ENCODE measurements around the gene NECTIN1. TPM values are rescaled to one million over a fixed set of nuclear protein-coding genes. Genes with fewer than 3 reads are reported as not detected.

NECTIN1 gene
- total RNA-seq, 2 experiments from 2014 or later: 5.8 to 14.3 TPM

DNA sequence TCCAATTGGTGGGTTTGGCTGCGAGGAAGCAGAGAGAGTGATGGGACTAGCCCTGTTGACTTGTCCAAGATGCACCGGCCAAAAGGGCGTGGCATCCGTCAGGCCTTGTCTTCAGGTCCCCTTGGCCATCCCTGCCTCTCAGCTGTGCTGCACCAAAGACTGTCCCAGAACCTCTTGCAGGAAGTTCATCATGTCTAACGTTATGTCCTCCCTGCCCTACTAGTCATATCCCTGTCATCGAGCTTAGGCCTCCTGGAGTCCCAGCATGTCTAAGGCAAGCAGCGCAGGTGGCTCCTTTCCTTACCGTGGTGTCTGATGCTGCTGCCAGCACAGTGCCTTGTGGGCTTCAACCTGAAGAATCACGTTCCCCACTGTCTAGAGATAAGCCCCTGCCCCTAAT is 51.2 kb downstream of the NECTIN1 start:
- Histone ChIP-seq H2AFZ (ENCODE audit: low read length) (no peak overlapping the region), H3K4me1 (ENCODE audit: insufficient read depth, low read length, poor library complexity, severe bottlenecking) (peaks cover 23% of the 10 kb centered on the region), H3K79me2 (ENCODE audit: insufficient read depth, low read depth, low read length) (no peaks in the 10 kb centered on the region), H3K36me3 (ENCODE audit: insufficient read depth, low read length) (no peaks in the 10 kb centered on the region), H4K20me1 (ENCODE audit: insufficient read depth, low read length) (no peaks in the 10 kb centered on the region), H3K4me3 (ENCODE audit: low read depth, low read length, poor library complexity, severe bottlenecking) (no peak overlapping the region), H3K9me2 (ENCODE audit: insufficient read depth, low read length) (no peaks in the 10 kb centered on the region), H3K4me2 (ENCODE audit: low read length) (no peak overlapping the region), H3K27ac (ENCODE audit: low read depth, low read length, poor library complexity, severe bottlenecking) (no peak overlapping the region), H3K9me3 (ENCODE audit: low read length) (no peaks in the 10 kb centered on the region)
- BruUV-seq (replicated peaks): no TSS peak
- TF ChIP-seq, protein P1, sequence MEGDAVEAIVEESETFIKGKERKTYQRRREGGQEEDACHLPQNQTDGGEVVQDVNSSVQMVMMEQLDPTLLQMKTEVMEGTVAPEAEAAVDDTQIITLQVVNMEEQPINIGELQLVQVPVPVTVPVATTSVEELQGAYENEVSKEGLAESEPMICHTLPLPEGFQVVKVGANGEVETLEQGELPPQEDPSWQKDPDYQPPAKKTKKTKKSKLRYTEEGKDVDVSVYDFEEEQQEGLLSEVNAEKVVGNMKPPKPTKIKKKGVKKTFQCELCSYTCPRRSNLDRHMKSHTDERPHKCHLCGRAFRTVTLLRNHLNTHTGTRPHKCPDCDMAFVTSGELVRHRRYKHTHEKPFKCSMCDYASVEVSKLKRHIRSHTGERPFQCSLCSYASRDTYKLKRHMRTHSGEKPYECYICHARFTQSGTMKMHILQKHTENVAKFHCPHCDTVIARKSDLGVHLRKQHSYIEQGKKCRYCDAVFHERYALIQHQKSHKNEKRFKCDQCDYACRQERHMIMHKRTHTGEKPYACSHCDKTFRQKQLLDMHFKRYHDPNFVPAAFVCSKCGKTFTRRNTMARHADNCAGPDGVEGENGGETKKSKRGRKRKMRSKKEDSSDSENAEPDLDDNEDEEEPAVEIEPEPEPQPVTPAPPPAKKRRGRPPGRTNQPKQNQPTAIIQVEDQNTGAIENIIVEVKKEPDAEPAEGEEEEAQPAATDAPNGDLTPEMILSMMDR (conservative IDR thresholded peaks at IDR 0.05; ENCODE audit: low read length): no peak
- no peak for TF ChIP-seq EZH2phosphoT487 (IDR thresholded peaks at IDR 0.05; ENCODE audit: borderline replicate concordance, low read depth, low read length)
- no peak for DNase-seq (ENCODE audit: low spot score)
- ChIA-PET CTCF (ENCODE audit: unreplicated experiment) (no interaction called here), POLR2A (no interaction called here)
- intact Hi-C loops (cut with micrococcal nuclease; ENCODE audit: unreplicated experiment): no loop called here

DNA sequence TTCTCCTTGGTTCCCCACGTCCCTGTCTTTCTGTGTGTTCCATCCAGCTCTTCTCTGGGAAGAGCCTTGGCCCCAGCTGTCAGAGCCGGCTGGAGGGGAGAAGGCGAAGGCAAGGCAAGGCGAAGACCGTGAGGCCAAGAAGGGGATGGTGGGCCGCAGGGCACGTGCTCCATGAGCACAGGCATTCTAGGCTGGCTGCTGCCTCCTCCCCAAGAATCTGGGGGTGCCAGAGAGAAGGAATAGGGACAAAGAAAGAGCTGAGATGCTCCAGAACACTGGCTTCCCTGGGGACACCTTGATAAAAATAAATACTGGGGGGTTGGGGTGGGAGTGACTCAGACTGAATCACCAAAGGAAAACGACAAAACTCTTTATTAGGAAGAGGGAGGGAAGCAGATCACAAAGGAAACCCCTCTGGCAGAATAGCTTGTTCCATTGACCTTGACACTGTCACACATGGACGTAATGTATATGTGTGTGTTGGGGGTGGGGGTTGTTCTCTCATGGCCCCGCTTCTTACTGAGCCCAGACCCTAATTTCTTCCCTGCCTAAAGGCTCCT is 52.5 kb downstream of the NECTIN1 start:
- DNase-seq (ENCODE audit: low spot score): no peak
- Histone ChIP-seq H4K20me1 (ENCODE audit: insufficient read depth, low read length) (no peaks in the 10 kb centered on the region), H3K9me3 (ENCODE audit: low read length) (no peaks in the 10 kb centered on the region), H3K4me1 (ENCODE audit: insufficient read depth, low read length, poor library complexity, severe bottlenecking) (peaks cover 36% of the 10 kb centered on the region), H3K27ac (ENCODE audit: low read depth, low read length, poor library complexity, severe bottlenecking) (no peak overlapping the region), H2AFZ (ENCODE audit: low read length) (no peak overlapping the region), H3K4me2 (ENCODE audit: low read length) (no peak overlapping the region), H3K36me3 (ENCODE audit: insufficient read depth, low read length) (no peaks in the 10 kb centered on the region), H3K79me2 (ENCODE audit: insufficient read depth, low read depth, low read length) (no peaks in the 10 kb centered on the region), H3K4me3 (ENCODE audit: low read depth, low read length, poor library complexity, severe bottlenecking) (no peak overlapping the region), H3K9me2 (ENCODE audit: insufficient read depth, low read length) (no peaks in the 10 kb centered on the region)
- CTCF ChIA-PET (ENCODE audit: unreplicated experiment): interaction anchor here (0.6 kb wide), 1 partner anchor 58 kb away, joined by 3 read pairs; no protein-coding TSS in a partner anchor
- TF ChIP-seq, protein P1 (conservative IDR thresholded peaks at IDR 0.05; ENCODE audit: low read length): no peak
- no peak for TF ChIP-seq EZH2phosphoT487 (IDR thresholded peaks at IDR 0.05; ENCODE audit: borderline replicate concordance, low read depth, low read length)
- POLR2A ChIA-PET: interaction anchor here (0.6 kb wide), 1 partner anchor 15 kb away, joined by 3 read pairs; no protein-coding TSS in a partner anchor
- no TSS peak for BruUV-seq (replicated peaks)
- intact Hi-C loops (cut with micrococcal nuclease; ENCODE audit: unreplicated experiment): no loop called here

DNA sequence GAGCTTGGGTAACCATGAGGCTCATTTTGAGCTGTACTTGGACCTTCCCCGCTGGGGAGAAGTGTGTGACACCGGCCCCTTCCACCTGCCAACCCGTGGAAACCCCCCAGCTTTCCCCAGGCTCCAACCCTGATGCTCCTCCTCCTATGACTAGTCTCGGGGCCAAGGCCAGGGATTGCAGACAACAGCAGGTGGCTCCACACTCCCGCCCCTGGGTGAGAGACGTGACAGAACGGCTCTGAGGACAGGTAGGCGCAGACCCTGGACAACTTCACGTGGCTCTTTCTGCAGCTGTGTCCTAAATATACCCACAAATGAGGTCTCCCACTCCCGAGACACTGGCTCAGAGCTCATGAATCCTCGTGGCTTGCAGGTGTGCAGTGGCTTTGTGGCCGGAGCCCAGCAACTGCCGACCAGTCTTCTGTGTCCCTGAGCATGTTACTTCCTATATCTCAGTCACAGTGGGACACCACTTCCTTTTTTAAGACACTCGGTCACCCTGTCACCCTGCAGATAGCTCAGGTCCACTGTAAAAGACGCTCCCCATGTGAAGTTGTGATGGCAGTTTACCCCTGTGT is 55.2 kb downstream of the NECTIN1 start:
- no peaks in the 10 kb centered on the region for H3K9me2 ChIP-seq (ENCODE audit: insufficient read depth, low read length)
- ChIA-PET CTCF (ENCODE audit: unreplicated experiment) (interaction anchor here (0.6 to 1.9 kb wide), 8 partner anchors 9 to 336 kb away, joined by 3 to 16 read pairs (median 4); partner anchors contain the start of gene NECTIN1), POLR2A (interaction anchor here (0.6 to 1.6 kb wide), 11 partner anchors 8 to 376 kb away, joined by 3 to 10 read pairs (median 3); partner anchors contain the start of gene NECTIN1)
- intact Hi-C loops (cut with micrococcal nuclease; ENCODE audit: unreplicated experiment): loop anchor here (1.0 kb wide), 1 partner anchor 55 kb away; the partner anchor contains the start of gene NECTIN1
- no peaks in the 10 kb centered on the region for H3K9me3 ChIP-seq (ENCODE audit: low read length)
- H3K4me1 ChIP-seq (ENCODE audit: insufficient read depth, low read length, poor library complexity, severe bottlenecking): peaks cover 41% of the 10 kb centered on the region
- peak overlapping the region; percentile 77 for H2AFZ ChIP-seq (ENCODE audit: low read length)
- no peaks in the 10 kb centered on the region for H3K79me2 ChIP-seq (ENCODE audit: insufficient read depth, low read depth, low read length)
- H4K20me1 ChIP-seq (ENCODE audit: insufficient read depth, low read length): no peaks in the 10 kb centered on the region
- peak; percentile 93 for DNase-seq (ENCODE audit: low spot score)
- peak overlapping the region; percentile 49 for H3K4me2 ChIP-seq (ENCODE audit: low read length)
- H3K4me3 ChIP-seq (ENCODE audit: low read depth, low read length, poor library complexity, severe bottlenecking): peak overlapping the region; percentile 20
- peak overlapping the region; percentile 77 for H3K27ac ChIP-seq (ENCODE audit: low read depth, low read length, poor library complexity, severe bottlenecking)
- no peaks in the 10 kb centered on the region for H3K36me3 ChIP-seq (ENCODE audit: insufficient read depth, low read length)
- TF ChIP-seq, protein P1 (conservative IDR thresholded peaks at IDR 0.05; ENCODE audit: low read length): peak; percentile 75
- TF ChIP-seq EZH2phosphoT487 (IDR thresholded peaks at IDR 0.05; ENCODE audit: borderline replicate concordance, low read depth, low read length): no peak
- BruUV-seq (replicated peaks): no TSS peak

All from OCI-LY7 (cell line).